HEK293 (cell line): ENCODE results near the gene CCL19.
"Not testable (repeated sequence)": the region's sequence is repeated elsewhere in the genome, so short reads cannot be mapped to it uniquely, and the experiment has no call there.

Source experiments
- TF ChIP-seq, protein P1 (sequence below): fragments of 450-650 bp; formaldehyde crosslinking; IDR thresholded peaks from 2 replicates; pipeline ENCODE4 v1.5.1; 2016; ENCODE audit warnings: missing biosample characterization, missing genetic modification characterization
- TF ChIP-seq, protein P2 (sequence below): fragments of 450-650 bp; formaldehyde crosslinking; IDR thresholded peaks from 2 replicates; pipeline ENCODE4 v1.5.1; 2017; ENCODE audit warnings: missing biosample characterization, mild to moderate bottlenecking, missing genetic modification characterization, moderate library complexity

DNA sequence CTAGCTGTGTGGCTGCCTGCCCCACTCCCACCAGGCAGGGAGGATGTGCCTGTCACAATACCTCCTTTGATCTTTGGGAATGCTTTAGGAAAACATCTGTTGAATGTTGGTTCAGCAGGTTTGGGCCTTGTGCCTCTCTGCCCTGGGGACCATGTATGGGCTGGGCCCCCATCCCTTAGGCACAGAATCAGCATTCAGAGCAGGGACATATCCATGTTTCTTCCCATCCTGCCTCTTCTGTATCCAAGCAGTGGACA lies 28.6 kb upstream of the CCL19 start:
- TF ChIP-seq, protein P1, sequence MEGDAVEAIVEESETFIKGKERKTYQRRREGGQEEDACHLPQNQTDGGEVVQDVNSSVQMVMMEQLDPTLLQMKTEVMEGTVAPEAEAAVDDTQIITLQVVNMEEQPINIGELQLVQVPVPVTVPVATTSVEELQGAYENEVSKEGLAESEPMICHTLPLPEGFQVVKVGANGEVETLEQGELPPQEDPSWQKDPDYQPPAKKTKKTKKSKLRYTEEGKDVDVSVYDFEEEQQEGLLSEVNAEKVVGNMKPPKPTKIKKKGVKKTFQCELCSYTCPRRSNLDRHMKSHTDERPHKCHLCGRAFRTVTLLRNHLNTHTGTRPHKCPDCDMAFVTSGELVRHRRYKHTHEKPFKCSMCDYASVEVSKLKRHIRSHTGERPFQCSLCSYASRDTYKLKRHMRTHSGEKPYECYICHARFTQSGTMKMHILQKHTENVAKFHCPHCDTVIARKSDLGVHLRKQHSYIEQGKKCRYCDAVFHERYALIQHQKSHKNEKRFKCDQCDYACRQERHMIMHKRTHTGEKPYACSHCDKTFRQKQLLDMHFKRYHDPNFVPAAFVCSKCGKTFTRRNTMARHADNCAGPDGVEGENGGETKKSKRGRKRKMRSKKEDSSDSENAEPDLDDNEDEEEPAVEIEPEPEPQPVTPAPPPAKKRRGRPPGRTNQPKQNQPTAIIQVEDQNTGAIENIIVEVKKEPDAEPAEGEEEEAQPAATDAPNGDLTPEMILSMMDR (tag by site-specific recombination), result not testable (repeated sequence)
- TF ChIP-seq, protein P2, sequence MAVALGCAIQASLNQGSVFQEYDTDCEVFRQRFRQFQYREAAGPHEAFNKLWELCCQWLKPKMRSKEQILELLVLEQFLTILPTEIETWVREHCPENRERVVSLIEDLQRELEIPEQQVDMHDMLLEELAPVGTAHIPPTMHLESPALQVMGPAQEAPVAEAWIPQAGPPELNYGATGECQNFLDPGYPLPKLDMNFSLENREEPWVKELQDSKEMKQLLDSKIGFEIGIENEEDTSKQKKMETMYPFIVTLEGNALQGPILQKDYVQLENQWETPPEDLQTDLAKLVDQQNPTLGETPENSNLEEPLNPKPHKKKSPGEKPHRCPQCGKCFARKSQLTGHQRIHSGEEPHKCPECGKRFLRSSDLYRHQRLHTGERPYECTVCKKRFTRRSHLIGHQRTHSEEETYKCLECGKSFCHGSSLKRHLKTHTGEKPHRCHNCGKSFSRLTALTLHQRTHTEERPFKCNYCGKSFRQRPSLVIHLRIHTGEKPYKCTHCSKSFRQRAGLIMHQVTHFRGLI (tag by site-specific recombination), result not testable (repeated sequence)
